ENCODE measurements around the gene DCDC2B. TPM values are rescaled to one million over a fixed set of nuclear protein-coding genes. Genes with fewer than 3 reads are reported as not detected.

Gene DCDC2B
- total RNA-seq, 4 donors from 2014 or later: not detected

DNA sequence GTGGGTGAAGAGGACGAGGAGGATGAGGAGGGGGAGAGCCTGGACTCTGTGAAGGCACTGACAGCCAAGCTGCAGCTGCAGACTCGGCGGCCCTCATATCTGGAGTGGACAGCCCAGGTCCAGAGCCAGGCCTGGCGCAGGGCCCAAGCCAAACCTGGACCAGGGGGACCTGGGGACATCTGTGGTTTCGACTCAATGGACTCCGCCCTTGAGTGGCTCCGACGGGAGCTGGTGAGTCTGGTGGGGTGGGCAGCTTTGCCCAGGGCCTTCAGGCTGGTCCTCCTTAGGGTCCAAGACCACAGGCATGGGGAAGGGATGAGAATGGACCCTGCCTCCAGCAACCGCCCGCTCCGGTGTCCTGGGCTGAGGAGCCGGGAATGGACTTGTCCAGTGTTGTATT is 38.6 kb downstream of the DCDC2B start:
- Histone ChIP-seq H3K27me3 (no peaks in the 10 kb centered on the region), H3K9me3 (no peaks in the 10 kb centered on the region), H3K4me1 (peaks cover 18 to 44% of the 10 kb centered on the region in 2 donors), H3K4me3 (peak overlapping the region in 1 of 4 donors; percentile 3), H3K27ac (peak overlapping the region; percentile 64 to 76 (median 70)), H3K36me3 (no peaks in the 10 kb centered on the region)
- DNase-seq (no peak), ATAC-seq (no peak)
- in situ Hi-C loops (cut with MboI; ENCODE audit: low sequenced_read_pairs in 4 of 4): no loop called here
- intact Hi-C loops (cut with DNase I; ENCODE audit: low total_unique reads): no loop called here
- TF ChIP-seq, protein P1, sequence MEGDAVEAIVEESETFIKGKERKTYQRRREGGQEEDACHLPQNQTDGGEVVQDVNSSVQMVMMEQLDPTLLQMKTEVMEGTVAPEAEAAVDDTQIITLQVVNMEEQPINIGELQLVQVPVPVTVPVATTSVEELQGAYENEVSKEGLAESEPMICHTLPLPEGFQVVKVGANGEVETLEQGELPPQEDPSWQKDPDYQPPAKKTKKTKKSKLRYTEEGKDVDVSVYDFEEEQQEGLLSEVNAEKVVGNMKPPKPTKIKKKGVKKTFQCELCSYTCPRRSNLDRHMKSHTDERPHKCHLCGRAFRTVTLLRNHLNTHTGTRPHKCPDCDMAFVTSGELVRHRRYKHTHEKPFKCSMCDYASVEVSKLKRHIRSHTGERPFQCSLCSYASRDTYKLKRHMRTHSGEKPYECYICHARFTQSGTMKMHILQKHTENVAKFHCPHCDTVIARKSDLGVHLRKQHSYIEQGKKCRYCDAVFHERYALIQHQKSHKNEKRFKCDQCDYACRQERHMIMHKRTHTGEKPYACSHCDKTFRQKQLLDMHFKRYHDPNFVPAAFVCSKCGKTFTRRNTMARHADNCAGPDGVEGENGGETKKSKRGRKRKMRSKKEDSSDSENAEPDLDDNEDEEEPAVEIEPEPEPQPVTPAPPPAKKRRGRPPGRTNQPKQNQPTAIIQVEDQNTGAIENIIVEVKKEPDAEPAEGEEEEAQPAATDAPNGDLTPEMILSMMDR (IDR thresholded peaks at IDR 0.05 in 4 of 5, conservative IDR thresholded peaks at IDR 0.05 in 1 of 5): no peak
- TF ChIP-seq POLR2A (IDR thresholded peaks at IDR 0.05): no peak

DNA sequence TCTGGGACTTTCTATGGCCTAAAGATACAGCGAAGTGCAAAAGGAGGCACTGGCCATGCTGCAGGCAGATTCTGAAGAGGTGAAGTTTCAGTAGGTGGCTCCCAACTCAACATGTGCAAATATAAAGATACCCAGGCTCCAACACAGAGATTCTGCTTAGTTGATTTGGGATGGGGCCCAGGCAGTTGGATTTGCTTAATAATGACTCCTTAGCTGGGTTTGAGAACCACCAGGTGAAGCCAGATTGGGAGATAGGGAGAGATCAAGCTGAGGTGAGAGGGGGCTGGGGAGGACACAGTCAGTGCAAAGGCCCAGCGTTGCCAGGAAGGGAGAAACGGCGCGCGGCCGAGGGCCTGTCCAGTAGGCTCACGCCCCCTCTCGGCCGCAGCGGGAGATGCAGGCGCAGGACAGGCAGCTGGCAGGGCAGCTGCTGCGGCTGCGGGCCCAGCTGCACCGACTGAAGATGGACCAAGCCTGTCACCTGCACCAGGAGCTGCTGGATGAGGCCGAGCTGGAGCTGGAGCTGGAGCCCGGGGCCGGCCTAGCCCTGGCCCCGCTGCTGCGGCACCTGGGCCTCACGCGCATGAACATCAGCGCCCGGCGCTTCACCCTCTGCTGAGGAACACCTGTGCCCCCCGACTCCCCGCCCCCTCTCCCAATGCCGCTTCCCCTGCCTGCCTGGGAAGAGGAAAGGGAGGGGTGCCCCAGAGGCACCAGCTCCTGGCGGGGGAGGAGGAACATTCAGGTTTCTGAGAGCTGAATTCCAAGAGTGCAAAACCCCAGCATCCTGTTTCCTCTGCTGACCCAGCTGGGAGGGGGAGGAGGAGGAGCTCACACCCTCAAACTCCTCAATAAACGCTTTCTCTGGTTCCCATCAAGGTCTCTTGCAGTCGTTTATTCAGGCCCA is 39.3 kb downstream of the DCDC2B start:
- peak overlapping the region; percentile 64 to 76 (median 70) for H3K27ac ChIP-seq
- DNase-seq: peak; percentile 28 to 70
- H3K4me3 ChIP-seq: no peak overlapping the region
- peaks cover 16 to 50% of the 10 kb centered on the region in 2 donors for H3K4me1 ChIP-seq
- intact Hi-C loops (cut with DNase I; ENCODE audit: low total_unique reads): no loop called here
- in situ Hi-C loops (cut with MboI; ENCODE audit: low sequenced_read_pairs in 4 of 4): no loop called here
- H3K36me3 ChIP-seq: no peaks in the 10 kb centered on the region
- no peaks in the 10 kb centered on the region for H3K27me3 ChIP-seq
- ATAC-seq: peak; percentile 23 to 63
- no peaks in the 10 kb centered on the region for H3K9me3 ChIP-seq
- TF ChIP-seq, protein P1 (IDR thresholded peaks at IDR 0.05 in 4 of 5, conservative IDR thresholded peaks at IDR 0.05 in 1 of 5): peak; percentile 71 to 82 (median 75)
- TF ChIP-seq POLR2A (IDR thresholded peaks at IDR 0.05): no peak

DNA sequence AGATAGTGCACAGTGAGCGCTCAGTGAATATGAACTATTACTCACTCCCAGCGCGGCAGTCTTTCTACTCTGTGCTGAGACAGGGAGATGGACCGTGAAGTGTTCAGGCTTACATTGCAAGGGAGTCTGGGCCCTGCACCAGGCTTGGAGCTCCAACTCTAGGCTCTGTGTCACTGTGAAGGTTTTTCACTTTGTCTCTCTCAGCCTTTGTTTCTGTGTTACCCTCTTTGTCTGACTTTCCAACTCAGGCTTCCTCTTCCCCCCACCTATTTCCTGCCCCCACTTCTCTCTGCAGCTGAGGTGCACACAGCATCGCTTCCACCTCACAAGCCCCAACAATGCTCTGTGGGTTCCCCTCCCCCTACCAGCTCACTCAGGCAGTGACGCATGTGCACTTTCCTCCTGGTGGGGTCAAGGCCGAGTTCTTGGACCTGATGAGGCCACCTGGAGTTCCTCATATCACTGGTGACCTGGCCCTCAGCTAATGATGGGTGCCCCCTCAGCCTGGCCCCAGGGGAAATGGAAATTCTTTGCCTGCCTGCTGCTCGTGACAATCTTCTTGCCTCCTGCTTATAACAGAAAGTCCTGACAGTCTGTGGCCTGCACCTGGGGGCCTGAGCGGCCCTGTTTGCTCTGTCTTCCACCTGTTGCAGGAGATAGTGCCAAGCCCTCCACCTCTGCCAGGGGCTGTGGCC is 41.1 kb downstream of the DCDC2B start:
- in situ Hi-C loops (cut with MboI; ENCODE audit: low sequenced_read_pairs in 4 of 4) (no loop called here), intact Hi-C loops (cut with DNase I; ENCODE audit: low total_unique reads) (no loop called here)
- peak overlapping the region; percentile 64 to 76 (median 70) for H3K27ac ChIP-seq
- H3K4me3 ChIP-seq: no peak overlapping the region
- TF ChIP-seq, protein P1 (IDR thresholded peaks at IDR 0.05 in 4 of 5, conservative IDR thresholded peaks at IDR 0.05 in 1 of 5): no peak
- peak in 1 of 2 donors; percentile 19 for TF ChIP-seq POLR2A (IDR thresholded peaks at IDR 0.05)
- DNase-seq: peak in 1 of 2 donors; percentile 35
- H3K36me3 ChIP-seq: no peaks in the 10 kb centered on the region
- peak; percentile 23 to 35 for ATAC-seq
- peaks cover 16 to 49% of the 10 kb centered on the region in 2 donors for H3K4me1 ChIP-seq
- H3K27me3 ChIP-seq: no peaks in the 10 kb centered on the region
- H3K9me3 ChIP-seq: no peaks in the 10 kb centered on the region

DNA sequence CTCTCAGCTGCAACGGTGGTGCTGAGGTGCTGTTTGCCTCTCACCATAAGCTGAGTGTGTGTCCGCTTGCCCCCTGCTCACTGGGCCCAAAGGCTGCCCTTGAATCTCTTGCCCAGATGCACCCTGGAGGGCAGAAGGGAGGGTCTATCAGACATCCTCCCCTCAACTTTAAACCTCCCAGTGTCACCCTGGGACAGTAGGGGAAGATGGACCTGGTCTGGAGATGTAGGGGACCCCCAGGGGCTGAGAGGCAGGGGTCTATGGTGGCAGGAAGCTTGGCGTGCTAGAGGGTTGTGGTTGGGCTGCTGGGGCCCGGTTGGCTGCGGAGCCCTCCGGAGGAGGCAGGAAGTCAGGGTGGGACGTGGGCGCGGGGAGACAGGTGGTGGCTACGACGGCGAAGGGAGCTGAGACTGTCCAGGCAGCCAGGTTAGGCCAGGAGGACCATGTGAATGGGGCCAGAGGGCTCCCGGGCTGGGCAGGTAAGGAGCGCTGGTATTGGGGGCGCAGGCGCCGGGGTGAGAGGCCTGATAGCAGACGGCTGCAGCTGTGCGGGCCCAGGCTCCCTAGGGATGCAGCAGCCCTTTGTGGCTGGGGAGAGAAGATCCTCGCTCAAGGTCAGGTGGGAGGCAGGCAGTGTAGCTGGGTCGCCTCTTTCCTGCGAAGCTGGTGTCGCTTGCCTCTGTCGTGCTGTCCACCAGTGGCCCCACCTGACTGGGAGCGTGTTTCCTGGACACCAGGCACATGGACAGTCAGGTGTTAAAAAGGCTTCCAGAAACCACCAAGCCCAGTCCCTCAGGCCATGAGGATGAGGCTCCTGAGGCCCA is 42.2 kb downstream of the DCDC2B start, which contains the start of gene LCK:
LCK (plus strand) TSS at position 373 of the 824 bp plus-strand sequence. CDS start 23,065 bp downstream, outside the sequence.
- in situ Hi-C loops (cut with MboI; ENCODE audit: low sequenced_read_pairs in 4 of 4): no loop called here
- H3K36me3 ChIP-seq: no peaks in the 10 kb centered on the region
- no peaks in the 10 kb centered on the region for H3K9me3 ChIP-seq
- H3K4me1 ChIP-seq: peaks cover 16 to 38% of the 10 kb centered on the region in 2 donors
- no peaks in the 10 kb centered on the region for H3K27me3 ChIP-seq
- DNase-seq (no peak), ATAC-seq (no peak)
- no peak for TF ChIP-seq POLR2A (IDR thresholded peaks at IDR 0.05)
- TF ChIP-seq, protein P1 (IDR thresholded peaks at IDR 0.05 in 4 of 5, conservative IDR thresholded peaks at IDR 0.05 in 1 of 5): no peak
- peak within 1 kb of the TSS; percentile 47 to 73 (median 70) for H3K27ac ChIP-seq
- no peak within 1 kb of the TSS for H3K4me3 ChIP-seq
- intact Hi-C loops (cut with DNase I; ENCODE audit: low total_unique reads): no loop called here

Measured in gastrocnemius medialis (tissue), 4 donors.